ENCODE measurements around the gene PHLDB1. TPM values are rescaled to one million over a fixed set of nuclear protein-coding genes. Genes with fewer than 3 reads are reported as not detected.
"Not testable (repeated sequence)": the region's sequence is repeated elsewhere in the genome, so short reads cannot be mapped to it uniquely, and the experiment has no call there.

PHLDB1 gene
- polyA plus RNA-seq, 1 experiment, result 83.0 TPM

GRCh38 chr11:118609380-118610224, 2.2 kb downstream of the PHLDB1 start:
- Histone ChIP-seq H3K27ac (ENCODE audit: low read depth, low read length) (peak overlapping the region; percentile 90), H3K9me3 (ENCODE audit: control insufficient read depth, insufficient read depth, low read length) (no peaks in the 10 kb centered on the region; the same call in 1 of the 2 replicates), H3K27me3 (ENCODE audit: control insufficient read depth, insufficient read depth, low read length) (no peaks in the 10 kb centered on the region), H3K4me3 (ENCODE audit: low read depth, low read length) (peak overlapping the region; percentile 83)
- TF ChIP-seq CTCF (IDR thresholded peaks at IDR 0.05; ENCODE audit: low read depth, low read length), result no peak
- POLR2A ChIA-PET, result interaction anchor here (1.0 to 7.0 kb wide), 4 partner anchors 11 to 51 kb away, joined by 3 to 140 read pairs (median 6); partner anchors contain the start of gene ARCN1
- DNase-seq (ENCODE audit: low read depth, low spot score), result no peak
- CTCF ChIA-PET, result interaction anchor here (0.6 to 3.3 kb wide), 5 partner anchors 10 to 159 kb away, joined by 3 to 29 read pairs (median 7); no protein-coding TSS in a partner anchor

DNA sequence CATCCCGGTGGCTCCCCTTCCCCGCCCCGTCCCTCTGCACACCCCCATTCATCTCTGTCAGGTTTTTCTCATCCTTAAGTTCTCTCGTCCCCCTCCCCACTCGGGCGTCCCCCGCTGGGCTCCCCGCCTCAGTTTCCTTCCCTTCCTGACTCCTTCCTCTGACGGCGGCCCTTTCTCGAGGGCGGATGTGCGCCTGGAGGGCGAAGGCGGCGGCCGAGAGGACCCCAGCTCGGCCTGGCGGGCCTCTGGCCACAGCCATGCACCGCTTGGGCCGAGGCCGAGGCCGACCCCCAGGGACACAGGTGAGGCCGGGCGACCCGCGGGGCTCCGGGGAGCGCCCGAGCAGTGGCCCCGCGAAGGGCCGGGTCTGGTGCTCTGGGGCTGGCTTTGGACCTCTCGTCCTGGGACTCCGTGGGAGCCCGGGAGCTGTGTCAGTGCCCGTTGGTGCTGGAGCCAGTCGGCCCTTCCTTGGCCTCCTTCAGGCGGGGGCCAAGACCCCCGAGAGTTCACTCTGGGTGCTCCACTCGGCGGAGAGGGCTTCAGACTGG, 2.9 kb downstream of the PHLDB1 start:
- no peak for DNase-seq (ENCODE audit: low read depth, low spot score)
- TF ChIP-seq CTCF (IDR thresholded peaks at IDR 0.05; ENCODE audit: low read depth, low read length), result no peak
- POLR2A ChIA-PET, result interaction anchor here (7.0 kb wide), 1 partner anchor 10 kb away, joined by 140 read pairs; no protein-coding TSS in a partner anchor
- Histone ChIP-seq H3K27me3 (ENCODE audit: control insufficient read depth, insufficient read depth, low read length) (no peaks in the 10 kb centered on the region), H3K4me3 (ENCODE audit: low read depth, low read length) (peak overlapping the region; percentile 83), H3K27ac (ENCODE audit: low read depth, low read length) (no peak overlapping the region), H3K9me3 (ENCODE audit: control insufficient read depth, insufficient read depth, low read length) (no peaks in the 10 kb centered on the region; the same call in 1 of the 2 replicates)
- CTCF ChIA-PET, result interaction anchor here (1.2 to 3.3 kb wide), 3 partner anchors 9 to 16 kb away, joined by 4 to 29 read pairs (median 11); no protein-coding TSS in a partner anchor

DNA sequence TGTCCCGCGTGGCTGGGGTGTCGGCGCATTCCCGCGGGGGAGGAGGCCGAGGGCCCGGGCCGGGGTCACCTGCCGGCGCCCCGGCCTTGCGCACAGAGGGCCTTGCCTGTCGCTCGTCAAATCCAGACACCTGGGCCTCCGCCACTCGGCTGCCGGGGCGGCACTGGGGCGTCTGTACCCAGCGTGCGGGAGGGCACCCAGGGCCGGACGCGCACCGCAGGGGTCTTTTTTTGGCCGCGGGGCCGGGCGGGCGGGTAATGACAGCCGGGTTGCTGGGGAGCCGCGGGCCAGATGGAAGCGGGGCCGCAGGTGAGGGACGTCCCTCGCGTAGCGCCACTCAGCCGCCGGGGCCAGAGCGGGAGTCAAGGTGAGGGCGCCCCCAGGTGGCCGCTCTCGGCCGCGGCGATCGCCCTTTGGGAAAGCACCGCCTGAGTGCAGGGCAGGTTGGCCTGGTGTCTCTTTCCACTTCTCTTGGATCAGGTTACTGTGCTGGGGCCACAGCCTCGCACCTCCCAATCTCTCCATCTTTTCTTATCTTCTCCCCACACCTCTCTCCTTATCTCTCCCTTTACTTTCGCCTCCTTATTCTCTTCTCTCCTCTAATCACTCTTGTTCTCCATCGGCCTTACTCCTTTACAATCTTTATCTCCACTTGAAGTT, 3.5 kb downstream of the PHLDB1 start:
- Histone ChIP-seq H3K27me3 (ENCODE audit: control insufficient read depth, insufficient read depth, low read length) (no peaks in the 10 kb centered on the region), H3K9me3 (ENCODE audit: control insufficient read depth, insufficient read depth, low read length) (no peaks in the 10 kb centered on the region; the same call in 1 of the 2 replicates), H3K27ac (ENCODE audit: low read depth, low read length) (no peak overlapping the region), H3K4me3 (ENCODE audit: low read depth, low read length) (peak overlapping the region; percentile 83)
- CTCF ChIA-PET, result interaction anchor here (1.2 to 3.3 kb wide), 4 partner anchors 8 to 17 kb away, joined by 4 to 29 read pairs (median 8); no protein-coding TSS in a partner anchor
- TF ChIP-seq CTCF (IDR thresholded peaks at IDR 0.05; ENCODE audit: low read depth, low read length), result peak; percentile 77
- POLR2A ChIA-PET, result no interaction called here
- DNase-seq (ENCODE audit: low read depth, low spot score), result no peak

GRCh38 chr11:118611433-118611795, 4.0 kb downstream of the PHLDB1 start:
- H3K9me3 ChIP-seq (ENCODE audit: control insufficient read depth, insufficient read depth, low read length); DNase-seq (ENCODE audit: low read depth, low spot score); POLR2A ChIA-PET; H3K4me3 ChIP-seq (ENCODE audit: low read depth, low read length); H3K27me3 ChIP-seq (ENCODE audit: control insufficient read depth, insufficient read depth, low read length); H3K27ac ChIP-seq (ENCODE audit: low read depth, low read length): not testable (repeated sequence)
- CTCF ChIA-PET, result interaction anchor here (1.1 to 3.3 kb wide), 5 partner anchors 8 to 26 kb away, joined by 3 to 29 read pairs (median 4); no protein-coding TSS in a partner anchor

GRCh38 chr11:118612378-118612777, 5.0 kb downstream of the PHLDB1 start:
- Histone ChIP-seq H3K9me3 (ENCODE audit: control insufficient read depth, insufficient read depth, low read length) (no peaks in the 10 kb centered on the region; the same call in 1 of the 2 replicates), H3K27ac (ENCODE audit: low read depth, low read length) (no peak overlapping the region), H3K4me3 (ENCODE audit: low read depth, low read length) (peak overlapping the region; percentile 17; the same call in 1 of the 2 replicates), H3K27me3 (ENCODE audit: control insufficient read depth, insufficient read depth, low read length) (no peaks in the 10 kb centered on the region)
- ChIA-PET CTCF (interaction anchor here (0.7 to 3.3 kb wide), 5 partner anchors 10 to 1723 kb away, joined by 3 to 29 read pairs (median 3); no protein-coding TSS in a partner anchor), POLR2A (no interaction called here)
- TF ChIP-seq CTCF (IDR thresholded peaks at IDR 0.05; ENCODE audit: low read depth, low read length), result no peak
- no peak for DNase-seq (ENCODE audit: low read depth, low spot score)

Measured in AG04450 (cell line).